Measurements from ENCODE around the gene LRRC46.

LRRC46 gene

GRCh38 chr17:47853616-47854015 lies 22.1 kb downstream of the LRRC46 start:
- no peak for DNase-seq

DNA sequence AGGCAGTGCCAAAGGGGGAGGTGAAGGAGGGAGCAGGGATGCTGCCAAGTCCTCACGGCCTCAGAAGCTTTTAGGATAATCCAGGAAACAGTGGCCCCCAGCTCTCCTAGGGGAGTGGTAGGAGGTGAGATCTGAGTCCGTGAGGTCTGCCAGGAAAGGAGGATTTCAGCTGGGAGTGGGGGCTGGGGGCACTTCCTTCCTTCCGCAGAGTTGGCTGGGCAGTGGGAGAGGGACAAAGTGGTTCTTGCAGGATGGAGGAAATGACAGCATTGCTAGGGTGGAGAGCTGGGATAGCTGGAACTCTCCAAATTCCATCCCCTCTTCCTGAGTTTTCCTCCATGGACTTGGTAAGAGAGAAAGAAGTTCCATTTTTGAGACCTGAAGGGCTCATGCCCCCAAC lies 24.3 kb downstream of the LRRC46 start:
- DNase-seq = no peak

- DNase-seq = no peak
Measured at GRCh38 chr17:47856830-47857229, 25.4 kb downstream of the LRRC46 start.

- DNase-seq = no peak
Measured at GRCh38 chr17:47857551-47858455, 26.3 kb downstream of the LRRC46 start.

- no peak for DNase-seq
Measured at GRCh38 chr17:47860386-47860785, 28.9 kb downstream of the LRRC46 start.

DNA sequence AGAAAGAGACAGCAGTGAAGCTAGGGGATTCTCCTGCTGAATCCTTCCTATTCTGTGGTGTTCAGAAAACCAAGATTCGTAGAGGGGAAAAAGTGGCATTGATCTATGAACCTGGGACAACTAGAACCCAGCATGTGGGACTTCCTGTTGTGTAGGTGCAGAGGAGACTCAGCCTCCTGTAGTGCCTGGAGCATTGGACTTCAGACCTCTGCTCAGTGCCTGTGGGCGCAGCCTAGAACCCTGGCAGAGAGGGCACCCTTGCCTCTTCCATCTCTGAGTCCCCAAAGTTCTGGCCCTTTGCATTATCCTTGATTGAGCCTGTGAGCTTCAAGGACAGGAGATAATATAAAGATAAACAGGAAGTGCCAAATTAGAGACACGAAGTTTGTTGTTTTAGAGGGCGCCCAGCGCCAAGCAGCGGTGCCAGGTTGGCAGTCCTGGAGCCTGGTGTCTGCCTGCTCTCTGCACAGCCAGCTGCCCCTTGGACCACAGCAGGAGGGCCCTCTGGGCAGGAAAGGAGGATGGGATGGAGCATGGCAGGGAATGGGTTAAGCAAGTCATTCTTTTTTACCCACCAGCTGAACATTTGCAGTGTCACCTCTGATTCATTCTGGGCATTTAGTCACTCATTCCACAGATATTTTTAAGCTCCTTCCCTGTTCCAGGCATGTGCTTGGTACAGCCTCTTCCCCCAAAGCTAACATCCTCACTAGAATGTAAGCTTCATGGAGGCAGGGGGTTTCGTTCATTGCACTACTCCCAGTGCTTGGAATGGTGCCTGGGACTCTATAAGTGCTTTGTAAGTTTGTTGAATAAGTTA lies 31.4 kb downstream of the LRRC46 start:
- DNase-seq = no peak

DNA sequence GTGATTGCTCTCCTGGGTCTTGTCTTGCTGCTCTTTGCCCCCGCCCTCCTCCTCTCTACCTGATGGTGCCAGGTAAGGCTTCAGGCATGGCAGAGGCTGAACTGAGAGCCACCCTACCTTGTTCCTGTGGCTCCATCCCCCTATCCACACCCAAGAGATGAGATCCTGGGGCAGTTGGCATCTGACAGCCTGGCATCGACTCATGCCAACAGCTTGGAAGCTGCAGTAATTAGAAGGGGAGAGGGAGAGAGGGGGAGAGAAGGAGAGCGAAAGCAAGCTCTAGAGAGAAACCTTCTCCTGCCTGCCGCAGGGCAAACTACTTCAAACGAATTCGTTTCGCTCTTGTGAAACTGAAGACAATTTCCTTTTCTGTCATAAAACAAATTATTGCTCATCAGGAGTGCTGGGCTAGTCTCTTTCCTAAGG lies 33.3 kb downstream of the LRRC46 start:
- no peak for DNase-seq

DNA sequence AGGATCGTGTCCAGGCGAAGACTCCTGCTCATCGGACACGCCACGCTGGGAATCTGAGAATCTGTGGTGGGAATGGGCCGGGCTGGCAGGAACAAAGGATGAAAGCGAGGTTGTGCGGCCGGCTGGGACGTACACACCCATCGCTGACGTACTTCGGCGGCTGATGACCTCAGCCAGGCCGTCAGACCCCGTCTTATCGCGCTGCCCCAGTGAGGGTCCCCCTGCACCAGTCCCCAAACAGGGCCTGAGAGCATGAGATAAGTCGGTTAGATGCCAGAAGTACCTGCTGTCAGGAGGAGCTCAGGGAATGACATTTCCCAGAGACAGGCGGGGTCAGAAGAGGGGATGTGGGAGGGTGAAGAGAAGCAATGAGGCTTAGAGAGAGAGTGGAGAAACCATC lies 35.5 kb downstream of the LRRC46 start:
- DNase-seq = no peak

DNA sequence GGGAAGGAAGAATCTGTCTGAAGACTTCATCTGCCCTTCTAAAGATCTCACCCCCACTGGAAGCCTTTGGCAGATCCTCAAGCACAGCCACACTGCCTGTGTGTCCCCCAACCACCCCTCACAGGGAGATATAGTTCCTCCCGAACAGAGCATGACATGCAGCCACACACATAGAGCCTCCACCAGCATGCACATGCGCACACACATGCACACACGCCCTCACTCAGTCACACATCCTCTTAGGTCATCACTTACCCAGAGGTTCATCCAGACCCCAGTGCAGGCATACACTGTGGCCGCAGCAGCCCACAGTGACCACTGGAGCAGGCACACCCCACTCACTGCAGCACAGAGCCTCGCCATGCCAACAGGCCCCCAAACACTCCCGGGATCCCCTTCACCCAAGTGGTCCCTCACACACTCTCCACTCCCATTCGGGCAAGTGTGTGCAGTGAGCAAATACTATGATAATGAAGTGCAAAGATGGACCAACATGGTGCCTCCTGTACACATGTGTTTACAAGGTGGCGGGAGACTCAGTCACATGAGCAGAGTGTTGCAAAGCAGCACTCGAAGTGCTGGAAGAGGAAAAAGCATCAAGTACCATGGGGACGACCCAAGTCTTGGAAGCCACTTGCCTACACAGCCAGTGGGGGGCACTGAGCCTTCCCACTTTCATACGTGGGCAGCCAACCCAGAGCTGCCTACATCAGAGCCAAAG lies 36.5 kb downstream of the LRRC46 start:
- DNase-seq = no peak

GRCh38 chr17:47869114-47869513 lies 37.6 kb downstream of the LRRC46 start:
- DNase-seq = no peak

- no peak for DNase-seq
Measured at GRCh38 chr17:47870056-47870455, 38.6 kb downstream of the LRRC46 start.

DNA sequence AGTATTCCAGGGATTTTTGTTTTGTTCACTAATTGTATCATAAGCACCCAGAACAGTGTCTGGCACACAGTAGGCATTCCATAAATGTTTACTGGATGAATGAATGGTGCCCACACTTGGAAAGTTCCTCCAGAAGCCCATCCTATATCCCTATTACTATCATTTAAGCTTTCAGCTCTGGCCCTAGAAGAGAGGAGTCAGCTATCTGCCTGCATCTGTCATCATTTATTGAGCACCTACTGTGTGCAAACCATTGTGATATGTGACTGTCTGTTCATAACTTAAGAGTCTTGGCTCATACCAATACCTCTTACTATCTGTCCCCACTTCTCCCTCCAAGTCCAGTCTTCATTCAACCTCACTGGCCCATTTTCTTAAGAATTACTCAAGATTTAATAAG lies 39.6 kb downstream of the LRRC46 start:
- DNase-seq = no peak

GRCh38 chr17:47872019-47872650 lies 40.7 kb downstream of the LRRC46 start:
- DNase-seq = no peak

GRCh38 chr17:47872651-47873161 lies 41.2 kb downstream of the LRRC46 start:
- no peak for DNase-seq

GRCh38 chr17:47873200-47874090 lies 42.0 kb downstream of the LRRC46 start:
- DNase-seq = no peak

- no peak for DNase-seq
Measured at GRCh38 chr17:47875011-47875985, 43.8 kb downstream of the LRRC46 start.

DNA sequence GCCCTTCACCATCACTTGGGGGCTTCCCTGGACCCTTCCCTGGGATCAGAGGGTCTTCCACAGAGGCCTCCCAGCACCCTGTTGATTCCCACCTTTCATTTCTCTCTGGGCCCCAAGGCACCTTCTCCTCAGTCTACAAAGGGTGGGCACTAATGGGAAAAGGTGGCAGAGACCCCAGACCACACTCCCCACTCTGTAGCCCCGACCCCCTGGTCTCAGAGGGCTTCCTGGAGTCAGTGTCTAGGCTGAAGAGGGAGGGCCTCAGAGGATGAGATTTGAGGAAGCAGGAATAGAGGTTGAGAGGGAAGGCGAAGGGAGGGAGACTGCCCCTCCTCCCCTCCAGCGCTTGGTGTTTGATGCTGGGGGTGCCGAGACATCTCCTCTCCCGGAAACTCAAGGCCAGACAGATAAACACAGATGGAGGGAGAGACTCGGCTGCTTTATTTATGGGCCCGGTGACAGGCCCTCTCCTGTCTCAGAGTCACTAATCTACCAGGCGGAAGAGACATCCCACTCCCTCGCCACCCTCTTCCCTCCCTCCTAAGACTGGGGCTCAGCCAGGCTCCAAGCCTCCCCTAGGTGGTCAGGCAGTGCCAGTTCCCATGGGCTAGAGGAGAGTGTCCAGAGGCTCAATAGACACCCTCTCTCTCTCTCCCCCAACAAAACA lies 46.0 kb downstream of the LRRC46 start:
- no peak for DNase-seq

DNA sequence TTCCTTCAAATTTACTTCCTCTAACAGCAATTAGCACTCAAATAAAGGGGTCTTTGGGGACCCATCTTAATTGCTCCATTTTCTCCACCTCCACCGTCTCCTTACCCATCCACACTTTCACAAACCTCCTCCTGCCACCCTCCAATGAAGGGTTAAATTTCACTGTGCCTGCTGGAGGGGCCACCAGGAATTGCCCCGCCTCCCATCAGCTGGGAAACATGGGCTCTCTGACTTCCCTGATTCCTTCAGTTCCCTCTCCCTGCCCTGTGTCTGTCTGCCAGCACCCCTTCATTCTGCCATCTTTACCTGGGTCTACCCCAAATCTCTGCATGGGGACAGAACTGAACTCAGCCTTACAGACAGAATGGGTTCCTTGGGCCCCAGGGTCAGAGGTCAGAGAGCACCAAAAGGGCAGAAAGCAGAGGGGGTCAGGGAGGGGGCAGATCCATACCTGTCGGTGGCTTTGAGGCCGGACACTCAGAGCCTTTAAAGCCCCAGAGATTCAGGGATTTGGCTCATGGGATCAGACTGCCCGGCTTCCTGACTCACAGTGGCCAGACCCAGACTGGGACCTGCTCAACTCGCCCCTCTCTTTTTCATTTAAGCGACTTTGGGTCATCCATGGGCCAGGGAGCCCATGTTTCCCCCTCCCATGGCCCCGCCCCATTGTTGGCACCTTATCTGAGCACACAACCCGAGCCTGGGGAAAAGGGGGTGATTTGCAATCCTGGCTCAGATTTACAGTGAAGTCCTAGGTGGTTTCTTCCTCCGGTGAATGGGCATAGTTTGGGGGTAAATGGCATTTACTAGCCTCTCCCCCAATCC lies 46.9 kb downstream of the LRRC46 start:
- DNase-seq = no peak

All from NCI-H446 treated with DMSO at 0.1 percent for 48 hours (cell line).